NCI-H510A (cell line): ENCODE results near the gene ZNF423.

ENCODE experiments used
- DNase-seq: peaks from one replicate; lab custom pipeline; 2025; lab: John Stamatoyannopoulos, UW

Gene ZNF423

GRCh38 chr16:49663081-49664065 is 192.5 kb downstream of the ZNF423 start:
- DNase-seq = no peak

DNA sequence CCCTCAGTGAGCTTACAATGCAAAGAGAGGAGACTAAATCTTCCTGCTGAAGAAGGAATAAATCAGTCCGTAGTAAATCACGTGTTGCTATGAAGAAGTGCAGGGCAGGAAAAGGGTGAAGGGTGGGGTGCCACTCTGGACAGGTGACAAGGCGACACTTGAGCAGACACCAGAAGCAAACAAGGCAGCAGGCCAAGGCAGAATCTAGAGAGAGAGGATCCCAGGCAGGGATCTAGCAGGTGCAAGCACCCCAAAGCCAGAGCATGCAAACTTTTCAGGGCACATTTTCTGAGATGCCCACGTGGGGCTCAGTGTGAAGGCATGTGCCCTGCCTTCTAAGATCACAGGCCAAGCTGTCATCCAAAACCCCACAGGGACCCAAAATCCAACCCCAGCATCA is 193.3 kb downstream of the ZNF423 start:
- no peak for DNase-seq

DNA sequence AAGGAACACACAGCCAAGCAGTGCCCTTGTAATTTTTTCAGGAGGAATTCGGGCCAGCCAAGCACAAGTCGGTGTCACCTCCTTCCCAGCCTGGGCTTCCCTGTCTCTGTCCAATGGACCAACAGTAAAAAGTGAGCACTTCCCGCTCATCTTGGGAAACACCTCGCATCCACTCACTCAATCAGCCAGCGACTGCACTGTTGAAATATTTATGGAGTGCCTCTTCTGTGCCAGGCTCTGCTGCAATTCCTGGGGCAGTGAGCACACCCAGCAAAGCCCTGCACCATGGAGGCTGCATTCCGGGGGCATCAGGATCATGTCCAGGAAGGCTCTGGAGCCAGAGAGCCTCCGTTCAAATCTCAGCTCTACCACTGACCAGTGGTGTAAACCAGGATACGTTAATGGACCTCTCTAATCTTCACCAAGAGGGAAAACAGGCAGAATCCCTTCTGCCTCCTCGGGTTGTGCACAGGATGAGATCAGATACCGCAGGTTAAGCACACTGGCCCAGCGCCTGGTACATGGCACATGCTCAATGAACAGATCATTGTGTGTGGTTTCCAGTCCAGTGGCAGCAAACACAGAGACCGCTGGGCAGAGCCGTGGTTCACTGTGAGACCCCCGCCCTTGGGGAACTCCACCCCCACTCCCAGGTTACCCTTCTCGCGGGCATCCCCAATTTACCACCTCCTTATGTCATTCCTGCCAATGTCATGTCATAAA is 194.3 kb downstream of the ZNF423 start:
- no peak for DNase-seq

GRCh38 chr16:49660626-49661025 is 195.3 kb downstream of the ZNF423 start:
- DNase-seq = no peak

DNA sequence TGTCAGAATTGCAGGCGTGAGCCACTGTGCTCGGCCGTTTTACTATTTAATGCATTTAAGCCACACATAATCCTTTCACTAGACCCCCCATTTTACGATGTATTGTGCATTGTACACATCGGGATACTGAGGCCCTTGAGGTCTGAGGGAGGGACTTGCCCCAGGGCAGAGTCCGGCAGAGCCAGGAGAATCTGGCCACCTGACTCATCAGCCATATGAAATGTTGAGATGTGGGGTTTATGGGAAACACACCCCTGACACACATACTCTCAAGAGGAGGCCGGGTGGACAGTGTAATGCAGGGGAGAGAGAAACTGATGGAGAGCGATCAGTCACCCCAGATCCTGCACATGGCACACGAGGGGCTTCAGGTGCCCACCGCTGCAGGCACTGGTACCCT is 196.6 kb downstream of the ZNF423 start:
- no peak for DNase-seq

DNA sequence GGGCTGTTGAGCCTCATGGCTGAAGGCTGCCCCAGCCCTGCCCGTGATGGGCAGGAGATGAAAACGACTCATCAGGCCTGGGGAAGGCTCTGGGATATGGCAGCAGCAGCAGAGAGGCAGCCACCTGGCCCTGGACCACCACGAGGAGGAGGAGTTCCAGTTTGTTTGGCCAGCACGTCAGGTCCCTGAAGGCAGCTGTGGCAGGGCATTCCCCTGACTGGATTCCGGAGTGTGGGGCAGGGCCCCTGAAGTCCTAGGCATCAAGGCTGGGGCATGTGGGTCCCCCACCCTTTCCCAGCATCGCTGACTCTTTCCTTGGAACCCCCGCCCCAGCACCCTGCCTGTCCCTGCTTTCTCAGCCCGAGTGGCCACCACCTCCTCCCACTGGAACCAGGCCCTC is 197.4 kb downstream of the ZNF423 start:
- DNase-seq = no peak

GRCh38 chr16:49657736-49658465 is 198.0 kb downstream of the ZNF423 start:
- DNase-seq = no peak

DNA sequence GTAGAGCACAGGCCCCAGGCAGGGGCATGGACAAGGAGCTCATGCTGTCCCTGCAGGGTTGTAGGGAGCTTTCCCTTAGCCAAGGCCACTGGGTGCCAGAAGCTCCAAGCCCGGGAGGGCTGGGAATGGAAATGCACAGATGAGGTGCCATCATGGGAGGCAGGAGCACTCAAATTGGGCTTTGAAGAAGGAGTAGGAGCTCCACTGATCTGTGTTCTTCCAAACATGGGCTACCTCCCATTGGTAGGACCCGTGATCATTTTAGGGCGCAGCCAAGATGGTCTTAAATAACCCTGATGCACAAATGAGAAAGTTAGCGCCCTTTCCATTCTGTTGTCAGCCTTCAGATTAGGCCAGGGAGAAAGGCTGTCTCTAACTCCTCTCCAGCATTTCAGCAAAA is 201.5 kb downstream of the ZNF423 start:
- no peak for DNase-seq

DNA sequence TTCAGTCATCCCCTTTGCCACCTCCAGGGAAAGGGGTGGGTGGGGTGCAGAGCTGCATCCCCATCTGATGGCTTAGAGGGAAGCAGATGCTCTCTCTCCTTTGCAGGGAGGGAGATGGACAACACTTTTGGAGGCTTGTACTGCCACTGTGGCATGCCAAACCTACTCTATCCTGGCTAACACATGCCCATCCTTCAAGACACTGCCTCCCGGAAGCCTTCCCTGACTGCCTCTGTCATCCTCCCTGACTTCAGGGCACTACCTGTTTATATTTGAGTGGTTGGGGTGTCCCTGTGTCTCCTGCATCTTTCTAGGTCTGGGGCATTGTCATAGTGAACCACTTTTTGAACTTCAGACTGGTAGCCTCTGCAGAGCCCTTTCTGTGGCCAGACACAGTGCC is 202.3 kb downstream of the ZNF423 start:
- DNase-seq = no peak

- DNase-seq = no peak
Measured at GRCh38 chr16:49653173-49653570, 202.7 kb downstream of the ZNF423 start.

DNA sequence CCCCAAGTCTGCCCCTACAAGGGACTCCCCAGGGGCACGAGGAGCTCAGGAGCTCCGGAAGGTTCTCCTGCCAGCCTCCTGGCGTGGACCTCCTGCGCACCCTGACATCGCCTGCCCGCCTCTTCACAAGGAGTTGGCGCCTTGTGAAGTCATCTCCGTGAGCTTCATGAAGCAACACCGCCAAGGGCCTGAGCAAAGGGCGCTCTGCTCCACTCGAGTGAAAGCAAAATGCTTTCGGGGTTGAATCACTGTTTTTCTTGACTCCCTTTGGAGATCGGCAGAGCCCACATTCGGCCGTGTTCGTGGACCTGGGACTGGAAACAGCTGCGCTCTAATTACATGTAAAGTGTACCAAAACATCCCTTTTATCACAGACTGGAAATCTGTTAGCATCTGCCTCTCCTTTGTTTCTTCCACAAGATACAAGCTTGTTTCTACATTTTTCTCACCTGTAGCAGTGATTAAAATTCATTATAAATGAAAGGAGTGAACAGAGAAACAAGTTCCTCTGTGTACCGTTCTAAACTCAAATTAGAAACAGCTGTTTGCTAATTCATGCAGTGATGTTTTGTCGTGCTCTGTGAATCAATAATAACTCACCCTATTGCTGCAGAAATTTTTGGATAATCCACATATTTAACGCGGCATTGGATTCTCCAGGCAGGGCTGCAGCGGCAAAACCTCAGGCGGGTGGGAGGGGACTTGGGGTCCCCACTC is 203.3 kb downstream of the ZNF423 start:
- DNase-seq = no peak

DNA sequence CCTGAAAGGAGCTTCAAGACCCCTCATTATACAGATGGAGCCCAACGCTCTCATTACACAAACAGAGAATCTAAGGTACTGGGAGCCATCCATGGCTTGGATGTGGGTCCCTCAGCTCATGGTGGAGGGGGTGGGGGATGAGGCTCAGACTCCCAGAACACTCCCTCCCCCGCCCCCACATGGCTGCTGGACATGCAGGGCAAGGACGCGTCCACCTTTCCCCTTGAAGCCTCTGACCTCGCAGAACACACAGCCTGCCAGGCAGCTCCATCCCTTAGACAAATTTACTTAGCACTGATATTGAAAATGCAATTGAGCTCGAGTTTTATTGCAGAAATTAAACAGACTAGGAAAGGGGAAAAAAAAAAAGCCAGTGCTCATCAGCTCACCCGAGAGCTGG is 203.9 kb downstream of the ZNF423 start:
- no peak for DNase-seq

DNA sequence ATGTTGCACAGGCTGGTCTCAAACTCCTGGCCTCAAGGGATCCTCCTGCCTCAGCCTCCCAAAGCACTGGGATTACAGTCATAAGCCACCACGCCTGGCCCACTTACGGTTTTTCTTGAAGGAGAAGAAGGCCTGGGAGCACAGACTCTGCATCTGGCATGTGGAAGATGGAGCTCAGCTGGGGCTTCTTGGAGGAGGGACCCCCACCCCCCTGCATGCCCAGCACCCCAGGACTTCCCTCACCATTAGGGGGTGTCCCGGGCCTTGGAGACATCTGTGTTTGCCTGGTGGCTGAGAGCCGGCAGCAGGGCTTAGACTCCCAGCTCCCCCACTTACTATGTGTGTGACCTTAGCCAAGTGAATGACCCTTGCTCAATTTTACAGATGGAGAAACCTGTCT is 204.7 kb downstream of the ZNF423 start:
- DNase-seq = no peak

DNA sequence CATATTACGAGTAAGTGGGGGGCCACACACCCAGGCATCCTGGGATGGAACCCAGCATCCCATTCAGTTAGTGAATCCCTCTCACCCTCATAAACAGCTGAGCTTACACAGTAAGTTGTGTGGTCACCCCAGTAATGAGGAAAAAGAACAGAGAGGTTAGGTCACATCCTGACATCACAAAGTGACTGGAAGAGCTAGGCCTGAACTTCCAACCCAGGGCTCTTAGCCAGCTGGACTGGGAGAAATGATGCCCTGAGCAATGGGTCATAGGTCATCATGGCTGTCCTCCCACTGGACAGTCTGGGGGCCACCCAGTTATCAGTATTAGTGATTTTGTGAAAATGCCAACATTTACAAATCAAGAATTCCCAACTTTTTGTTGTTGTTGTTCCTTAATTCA is 205.3 kb downstream of the ZNF423 start:
- DNase-seq = no peak

GRCh38 chr16:49649013-49649765 is 206.7 kb downstream of the ZNF423 start:
- no peak for DNase-seq

- DNase-seq = no peak
Measured at GRCh38 chr16:49647673-49648072, 208.2 kb downstream of the ZNF423 start.

DNA sequence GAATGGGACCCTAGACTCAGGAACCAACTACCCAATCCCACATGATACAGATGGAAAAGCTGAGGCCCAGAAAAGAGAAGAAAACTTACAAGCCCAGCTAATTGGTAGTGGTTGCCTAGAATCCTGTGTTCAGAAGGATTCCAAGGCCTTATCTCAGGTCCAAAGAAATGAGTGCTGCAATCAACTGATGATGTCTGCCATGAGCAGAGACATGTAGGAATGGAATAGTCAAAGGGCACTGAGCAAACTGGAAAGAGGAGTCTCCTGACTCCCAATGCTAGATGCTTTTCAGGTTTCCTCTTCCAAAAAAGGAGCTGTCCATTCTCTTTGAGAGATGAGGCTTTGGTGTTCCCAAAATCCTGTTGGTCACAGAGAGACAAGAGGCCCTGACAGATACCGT is 210.6 kb downstream of the ZNF423 start:
- no peak for DNase-seq

- no peak for DNase-seq
Measured at GRCh38 chr16:49644145-49644463, 211.8 kb downstream of the ZNF423 start.

DNA sequence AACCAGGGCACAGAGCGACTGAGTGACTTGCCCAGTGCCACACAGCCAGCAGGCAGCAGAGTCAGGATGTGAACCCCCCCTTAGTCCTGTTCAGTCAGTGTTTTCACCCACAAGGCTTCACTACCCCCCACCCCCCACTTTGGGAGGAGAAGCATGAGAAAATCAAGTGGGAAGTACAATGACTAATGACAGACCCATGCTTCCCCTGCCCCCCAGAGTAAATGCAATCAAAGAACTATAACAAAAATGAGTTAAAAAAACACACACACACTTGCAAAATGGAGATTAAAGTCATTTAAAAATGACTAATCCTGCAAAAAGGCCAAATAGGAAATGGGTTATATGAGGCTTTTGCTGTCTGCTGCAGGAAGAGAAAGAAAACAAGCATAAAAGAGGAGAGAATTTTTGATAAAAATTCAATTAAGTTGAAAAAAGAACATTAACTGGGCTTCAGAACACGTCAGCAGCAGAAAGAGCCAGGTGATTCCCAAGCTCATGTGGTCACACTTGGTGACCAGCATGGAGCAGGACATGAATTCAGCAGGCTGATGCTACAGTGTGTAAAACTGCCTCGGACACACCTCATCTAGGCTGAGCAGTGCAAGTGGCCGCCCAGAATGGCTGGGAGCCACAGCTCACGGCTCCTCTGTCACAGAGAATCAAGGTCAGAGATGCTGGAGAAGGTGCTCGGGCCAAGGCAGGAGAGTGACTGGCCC is 212.3 kb downstream of the ZNF423 start:
- no peak for DNase-seq

DNA sequence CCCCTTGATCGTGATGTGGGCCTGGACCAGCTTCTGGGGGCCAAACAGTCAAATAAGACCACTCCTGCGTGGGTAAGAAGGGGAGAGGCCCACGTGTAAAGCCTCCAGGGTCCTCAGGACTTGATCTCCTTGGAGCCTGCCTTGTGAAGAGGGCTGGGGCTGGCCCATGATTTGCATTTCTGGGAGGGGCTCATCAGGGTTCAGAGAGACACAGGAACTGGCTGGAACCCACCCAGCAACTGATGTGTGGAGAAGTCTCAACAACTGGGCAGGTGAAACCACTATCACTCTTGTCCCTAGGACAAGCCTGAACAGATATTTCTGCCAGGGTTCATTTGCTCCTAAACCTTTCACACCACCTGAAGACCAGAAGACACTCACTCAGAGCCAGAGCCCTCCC is 214.7 kb downstream of the ZNF423 start:
- no peak for DNase-seq

DNA sequence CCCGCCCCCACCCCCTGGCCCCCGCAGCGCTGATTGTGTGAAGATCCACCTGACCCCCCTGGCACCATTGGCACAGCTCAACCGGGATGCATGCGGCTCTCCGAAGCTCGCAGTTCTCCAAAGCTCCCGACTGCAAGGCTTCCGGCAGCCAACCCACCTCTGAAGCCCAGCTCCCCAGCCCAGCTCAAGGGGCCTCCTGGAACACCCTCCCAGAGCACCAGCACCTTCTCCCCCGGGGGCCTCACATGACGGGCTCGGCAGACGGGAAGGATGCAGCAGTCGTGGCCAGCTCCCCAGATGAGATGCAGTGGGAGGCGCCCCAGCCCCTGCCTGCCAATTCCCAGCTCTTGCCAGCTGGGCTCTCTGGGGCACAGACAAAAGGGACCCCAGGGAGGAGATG is 215.3 kb downstream of the ZNF423 start:
- no peak for DNase-seq
